ENCODE results near the gene RNF20.

- TF ChIP-seq, protein P1, sequence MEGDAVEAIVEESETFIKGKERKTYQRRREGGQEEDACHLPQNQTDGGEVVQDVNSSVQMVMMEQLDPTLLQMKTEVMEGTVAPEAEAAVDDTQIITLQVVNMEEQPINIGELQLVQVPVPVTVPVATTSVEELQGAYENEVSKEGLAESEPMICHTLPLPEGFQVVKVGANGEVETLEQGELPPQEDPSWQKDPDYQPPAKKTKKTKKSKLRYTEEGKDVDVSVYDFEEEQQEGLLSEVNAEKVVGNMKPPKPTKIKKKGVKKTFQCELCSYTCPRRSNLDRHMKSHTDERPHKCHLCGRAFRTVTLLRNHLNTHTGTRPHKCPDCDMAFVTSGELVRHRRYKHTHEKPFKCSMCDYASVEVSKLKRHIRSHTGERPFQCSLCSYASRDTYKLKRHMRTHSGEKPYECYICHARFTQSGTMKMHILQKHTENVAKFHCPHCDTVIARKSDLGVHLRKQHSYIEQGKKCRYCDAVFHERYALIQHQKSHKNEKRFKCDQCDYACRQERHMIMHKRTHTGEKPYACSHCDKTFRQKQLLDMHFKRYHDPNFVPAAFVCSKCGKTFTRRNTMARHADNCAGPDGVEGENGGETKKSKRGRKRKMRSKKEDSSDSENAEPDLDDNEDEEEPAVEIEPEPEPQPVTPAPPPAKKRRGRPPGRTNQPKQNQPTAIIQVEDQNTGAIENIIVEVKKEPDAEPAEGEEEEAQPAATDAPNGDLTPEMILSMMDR (IDR thresholded peaks at IDR 0.05; ENCODE audit: low read depth, low read length, missing input control): no peak
- TF ChIP-seq SP1 (IDR thresholded peaks at IDR 0.05): no peak
- no peak for TF ChIP-seq HNF4A (conservative IDR thresholded peaks at IDR 0.05)
- no peak for TF ChIP-seq RAD21 (IDR thresholded peaks at IDR 0.05)
- TF ChIP-seq, protein P2, sequence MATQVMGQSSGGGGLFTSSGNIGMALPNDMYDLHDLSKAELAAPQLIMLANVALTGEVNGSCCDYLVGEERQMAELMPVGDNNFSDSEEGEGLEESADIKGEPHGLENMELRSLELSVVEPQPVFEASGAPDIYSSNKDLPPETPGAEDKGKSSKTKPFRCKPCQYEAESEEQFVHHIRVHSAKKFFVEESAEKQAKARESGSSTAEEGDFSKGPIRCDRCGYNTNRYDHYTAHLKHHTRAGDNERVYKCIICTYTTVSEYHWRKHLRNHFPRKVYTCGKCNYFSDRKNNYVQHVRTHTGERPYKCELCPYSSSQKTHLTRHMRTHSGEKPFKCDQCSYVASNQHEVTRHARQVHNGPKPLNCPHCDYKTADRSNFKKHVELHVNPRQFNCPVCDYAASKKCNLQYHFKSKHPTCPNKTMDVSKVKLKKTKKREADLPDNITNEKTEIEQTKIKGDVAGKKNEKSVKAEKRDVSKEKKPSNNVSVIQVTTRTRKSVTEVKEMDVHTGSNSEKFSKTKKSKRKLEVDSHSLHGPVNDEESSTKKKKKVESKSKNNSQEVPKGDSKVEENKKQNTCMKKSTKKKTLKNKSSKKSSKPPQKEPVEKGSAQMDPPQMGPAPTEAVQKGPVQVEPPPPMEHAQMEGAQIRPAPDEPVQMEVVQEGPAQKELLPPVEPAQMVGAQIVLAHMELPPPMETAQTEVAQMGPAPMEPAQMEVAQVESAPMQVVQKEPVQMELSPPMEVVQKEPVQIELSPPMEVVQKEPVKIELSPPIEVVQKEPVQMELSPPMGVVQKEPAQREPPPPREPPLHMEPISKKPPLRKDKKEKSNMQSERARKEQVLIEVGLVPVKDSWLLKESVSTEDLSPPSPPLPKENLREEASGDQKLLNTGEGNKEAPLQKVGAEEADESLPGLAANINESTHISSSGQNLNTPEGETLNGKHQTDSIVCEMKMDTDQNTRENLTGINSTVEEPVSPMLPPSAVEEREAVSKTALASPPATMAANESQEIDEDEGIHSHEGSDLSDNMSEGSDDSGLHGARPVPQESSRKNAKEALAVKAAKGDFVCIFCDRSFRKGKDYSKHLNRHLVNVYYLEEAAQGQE (IDR thresholded peaks at IDR 0.05): no peak
- TF ChIP-seq JUND (IDR thresholded peaks at IDR 0.05): no peak
- no peak for TF ChIP-seq YY1 (IDR thresholded peaks at IDR 0.05)
These were observed 2.7 kb downstream of the RNF20 start for GRCh38 chr9:101536351-101536750.
